Activated naive CD8-positive, alpha-beta T cell treated with anti-CD3 and anti-CD28 coated beads, Interleukin-2, amount 50 U/mL, for 16 hours (primary cell): ENCODE measurements around the gene ASB4.
"Not testable (repeated sequence)": the region's sequence is repeated elsewhere in the genome, so short reads cannot be mapped to it uniquely, and the experiment has no call there.

ENCODE experiments used
- DNase-seq: peaks from one replicate; pipeline ENCODE4 v3.0.0-alpha.2; 2020; ENCODE audit warnings: low read depth, low spot score

ASB4 gene

GRCh38 chr7:95485391-95486123 lies at the start of gene ASB4:
Gene ASB4, plus strand, starts transcription at chr7:95485943. Its CDS starts 29 bp downstream, at chr7:95485972.
- no peak for DNase-seq

GRCh38 chr7:95436407-95436806 lies 49.3 kb upstream of the ASB4 start:
- DNase-seq = no peak

- no peak for DNase-seq
Observed at GRCh38 chr7:95440394-95441038, 45.2 kb upstream of the ASB4 start.

GRCh38 chr7:95441042-95441823 lies 44.5 kb upstream of the ASB4 start:
- DNase-seq = no peak

- DNase-seq = no peak
Observed at GRCh38 chr7:95444796-95445195, 40.9 kb upstream of the ASB4 start.

- no peak for DNase-seq
Observed at GRCh38 chr7:95446618-95447017, 39.1 kb upstream of the ASB4 start.

GRCh38 chr7:95454438-95455045 lies 31.2 kb upstream of the ASB4 start:
- no peak for DNase-seq

GRCh38 chr7:95457947-95458346 lies 27.8 kb upstream of the ASB4 start:
- DNase-seq = no peak

GRCh38 chr7:95460653-95461052 lies 25.1 kb upstream of the ASB4 start:
- not testable (repeated sequence) for DNase-seq

GRCh38 chr7:95467912-95468607 lies 17.7 kb upstream of the ASB4 start:
- no peak for DNase-seq

- no peak for DNase-seq
Observed at GRCh38 chr7:95469187-95469586, 16.6 kb upstream of the ASB4 start.

GRCh38 chr7:95469848-95470247 lies 15.9 kb upstream of the ASB4 start:
- no peak for DNase-seq

GRCh38 chr7:95470452-95470851 lies 15.3 kb upstream of the ASB4 start:
- no peak for DNase-seq

GRCh38 chr7:95471071-95471470 lies 14.7 kb upstream of the ASB4 start:
- DNase-seq = no peak

- DNase-seq = no peak
Observed at GRCh38 chr7:95472581-95473161, 13.1 kb upstream of the ASB4 start.

GRCh38 chr7:95473276-95473985 lies 12.3 kb upstream of the ASB4 start:
- DNase-seq = no peak

- no peak for DNase-seq
Observed at GRCh38 chr7:95476072-95476847, 9.5 kb upstream of the ASB4 start.

GRCh38 chr7:95476904-95477594 lies 8.7 kb upstream of the ASB4 start:
- DNase-seq = no peak
